Measurements from ENCODE around the gene MBNL2. TPM values are rescaled to one million over a fixed set of nuclear protein-coding genes. Genes with fewer than 3 reads are reported as not detected.
A peak's percentile ranks its signal among the peaks of the same experiment; 100 is the strongest.

The MBNL2 gene
- total and polyA plus RNA-seq, 2 of the 13 experiments (the other 11 are each of a cell fraction or from before 2014, with no cell fraction given): 30.8 to 59.0 TPM

DNA sequence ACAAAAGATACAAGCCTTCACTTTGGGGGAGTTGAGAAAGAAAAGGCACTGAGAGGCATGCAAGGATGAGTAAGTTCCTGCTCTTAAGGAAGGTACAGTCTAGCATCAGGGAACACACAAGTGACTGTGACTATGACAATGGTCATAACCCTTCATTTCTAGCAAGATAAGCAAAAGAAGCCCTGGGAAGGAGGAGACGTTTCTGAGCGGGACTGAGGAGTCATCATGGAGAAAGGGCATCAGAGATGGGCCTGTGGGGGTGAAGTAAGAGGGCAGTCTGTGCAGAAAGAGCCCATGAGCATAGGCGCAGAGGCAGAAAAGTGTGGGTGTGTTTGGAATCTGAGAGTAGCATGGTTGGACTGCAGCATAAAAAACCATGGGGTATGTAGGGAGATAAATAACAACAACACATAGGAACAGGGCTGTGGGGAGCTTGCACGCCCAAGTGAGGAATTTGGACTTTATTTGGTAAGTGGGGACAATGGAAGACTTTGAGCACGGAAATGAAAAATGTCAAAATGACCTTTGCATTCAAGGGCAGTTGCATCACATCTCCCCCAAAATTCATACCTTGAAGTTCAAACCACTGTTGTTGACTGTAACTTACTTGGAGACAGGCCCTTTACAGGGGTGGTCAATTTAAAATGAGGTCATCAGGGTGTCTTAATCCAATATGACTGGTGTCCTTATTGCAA lies 86.7 kb downstream of the MBNL2 start (continued):
- TF ChIP-seq NR2F6 (IDR thresholded peaks at IDR 0.05): 0 out of 2 replicates have a peak, but pooled peaks have one; percentile 20
- TF ChIP-seq NR2F6 (CRISPR knock-in tag; IDR thresholded peaks at IDR 0.05): no peak
- TF ChIP-seq FOXO1 (CRISPR knock-in tag; IDR thresholded peaks at IDR 0.05): 0 out of 2 replicates have a peak, but pooled peaks have one; percentile 8
- TF ChIP-seq ESRRA (CRISPR knock-in tag; IDR thresholded peaks at IDR 0.05; ENCODE audit: low read depth): no peak
- TF ChIP-seq, protein P1, sequence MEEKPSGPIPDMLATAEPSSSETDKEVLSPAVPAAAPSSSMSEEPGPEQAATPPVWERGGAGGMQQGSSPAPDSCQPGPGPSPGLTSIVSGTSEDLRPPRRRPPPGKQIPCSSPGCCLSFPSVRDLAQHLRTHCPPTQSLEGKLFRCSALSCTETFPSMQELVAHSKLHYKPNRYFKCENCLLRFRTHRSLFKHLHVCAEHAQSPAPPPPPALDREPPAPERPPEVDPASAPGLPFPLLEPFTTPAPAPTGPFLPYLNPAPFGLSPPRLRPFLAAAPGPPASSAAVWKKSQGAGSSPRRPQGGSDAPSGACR (CRISPR knock-in tag; IDR thresholded peaks at IDR 0.05): peak; percentile 33; the same call in 1 of the 2 replicates
- no peak for TF ChIP-seq KAT8 (CRISPR knock-in tag; IDR thresholded peaks at IDR 0.05)
- no peak for TF ChIP-seq SOX13 (IDR thresholded peaks at IDR 0.05)
- peak in 1 of 2 experiments; percentile 77; a peak in 2 of 4 replicates for TF ChIP-seq SOX13 (CRISPR knock-in tag; conservative IDR thresholded peaks at IDR 0.05 in 1 of 2, IDR thresholded peaks at IDR 0.05 in 1 of 2)
- TF ChIP-seq, protein P2, sequence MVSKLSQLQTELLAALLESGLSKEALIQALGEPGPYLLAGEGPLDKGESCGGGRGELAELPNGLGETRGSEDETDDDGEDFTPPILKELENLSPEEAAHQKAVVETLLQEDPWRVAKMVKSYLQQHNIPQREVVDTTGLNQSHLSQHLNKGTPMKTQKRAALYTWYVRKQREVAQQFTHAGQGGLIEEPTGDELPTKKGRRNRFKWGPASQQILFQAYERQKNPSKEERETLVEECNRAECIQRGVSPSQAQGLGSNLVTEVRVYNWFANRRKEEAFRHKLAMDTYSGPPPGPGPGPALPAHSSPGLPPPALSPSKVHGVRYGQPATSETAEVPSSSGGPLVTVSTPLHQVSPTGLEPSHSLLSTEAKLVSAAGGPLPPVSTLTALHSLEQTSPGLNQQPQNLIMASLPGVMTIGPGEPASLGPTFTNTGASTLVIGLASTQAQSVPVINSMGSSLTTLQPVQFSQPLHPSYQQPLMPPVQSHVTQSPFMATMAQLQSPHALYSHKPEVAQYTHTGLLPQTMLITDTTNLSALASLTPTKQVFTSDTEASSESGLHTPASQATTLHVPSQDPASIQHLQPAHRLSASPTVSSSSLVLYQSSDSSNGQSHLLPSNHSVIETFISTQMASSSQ (IDR thresholded peaks at IDR 0.05; ENCODE audit: low read depth): no peak
- TF ChIP-seq, protein P2 (CRISPR knock-in tag; IDR thresholded peaks at IDR 0.05; ENCODE audit: borderline replicate concordance): no peak
- TF ChIP-seq, protein P3, sequence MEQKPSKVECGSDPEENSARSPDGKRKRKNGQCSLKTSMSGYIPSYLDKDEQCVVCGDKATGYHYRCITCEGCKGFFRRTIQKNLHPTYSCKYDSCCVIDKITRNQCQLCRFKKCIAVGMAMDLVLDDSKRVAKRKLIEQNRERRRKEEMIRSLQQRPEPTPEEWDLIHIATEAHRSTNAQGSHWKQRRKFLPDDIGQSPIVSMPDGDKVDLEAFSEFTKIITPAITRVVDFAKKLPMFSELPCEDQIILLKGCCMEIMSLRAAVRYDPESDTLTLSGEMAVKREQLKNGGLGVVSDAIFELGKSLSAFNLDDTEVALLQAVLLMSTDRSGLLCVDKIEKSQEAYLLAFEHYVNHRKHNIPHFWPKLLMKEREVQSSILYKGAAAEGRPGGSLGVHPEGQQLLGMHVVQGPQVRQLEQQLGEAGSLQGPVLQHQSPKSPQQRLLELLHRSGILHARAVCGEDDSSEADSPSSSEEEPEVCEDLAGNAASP (CRISPR knock-in tag; IDR thresholded peaks at IDR 0.05; ENCODE audit: borderline replicate concordance): 0 out of 2 replicates have a peak, but pooled peaks have one; percentile 21
- no peak for TF ChIP-seq ZNF776 (CRISPR knock-in tag; IDR thresholded peaks at IDR 0.05)
- TF ChIP-seq, protein P4, sequence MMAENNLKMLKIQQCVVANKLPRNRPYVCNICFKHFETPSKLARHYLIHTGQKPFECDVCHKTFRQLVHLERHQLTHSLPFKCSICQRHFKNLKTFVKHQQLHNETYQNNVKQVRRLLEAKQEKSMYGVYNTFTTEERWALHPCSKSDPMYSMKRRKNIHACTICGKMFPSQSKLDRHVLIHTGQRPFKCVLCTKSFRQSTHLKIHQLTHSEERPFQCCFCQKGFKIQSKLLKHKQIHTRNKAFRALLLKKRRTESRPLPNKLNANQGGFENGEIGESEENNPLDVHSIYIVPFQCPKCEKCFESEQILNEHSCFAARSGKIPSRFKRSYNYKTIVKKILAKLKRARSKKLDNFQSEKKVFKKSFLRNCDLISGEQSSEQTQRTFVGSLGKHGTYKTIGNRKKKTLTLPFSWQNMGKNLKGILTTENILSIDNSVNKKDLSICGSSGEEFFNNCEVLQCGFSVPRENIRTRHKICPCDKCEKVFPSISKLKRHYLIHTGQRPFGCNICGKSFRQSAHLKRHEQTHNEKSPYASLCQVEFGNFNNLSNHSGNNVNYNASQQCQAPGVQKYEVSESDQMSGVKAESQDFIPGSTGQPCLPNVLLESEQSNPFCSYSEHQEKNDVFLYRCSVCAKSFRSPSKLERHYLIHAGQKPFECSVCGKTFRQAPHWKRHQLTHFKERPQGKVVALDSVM (CRISPR knock-in tag; IDR thresholded peaks at IDR 0.05): no peak
- no peak for TF ChIP-seq CENPT (CRISPR knock-in tag; IDR thresholded peaks at IDR 0.05; ENCODE audit: low read depth)
- TF ChIP-seq, protein P5, sequence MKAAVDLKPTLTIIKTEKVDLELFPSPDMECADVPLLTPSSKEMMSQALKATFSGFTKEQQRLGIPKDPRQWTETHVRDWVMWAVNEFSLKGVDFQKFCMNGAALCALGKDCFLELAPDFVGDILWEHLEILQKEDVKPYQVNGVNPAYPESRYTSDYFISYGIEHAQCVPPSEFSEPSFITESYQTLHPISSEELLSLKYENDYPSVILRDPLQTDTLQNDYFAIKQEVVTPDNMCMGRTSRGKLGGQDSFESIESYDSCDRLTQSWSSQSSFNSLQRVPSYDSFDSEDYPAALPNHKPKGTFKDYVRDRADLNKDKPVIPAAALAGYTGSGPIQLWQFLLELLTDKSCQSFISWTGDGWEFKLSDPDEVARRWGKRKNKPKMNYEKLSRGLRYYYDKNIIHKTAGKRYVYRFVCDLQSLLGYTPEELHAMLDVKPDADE (CRISPR knock-in tag; IDR thresholded peaks at IDR 0.05): no peak
- peak; percentile 72 for TF ChIP-seq CEBPB (IDR thresholded peaks at IDR 0.05; ENCODE audit: borderline replicate concordance, low read depth, low read length)
- peak; percentile 84 for TF ChIP-seq HNF4G (IDR thresholded peaks at IDR 0.05; ENCODE audit: borderline replicate concordance, low read depth, low read length)
- TF ChIP-seq HNF4G (CRISPR knock-in tag; IDR thresholded peaks at IDR 0.05; ENCODE audit: borderline replicate concordance, low read depth): 0 out of 2 replicates have a peak, but pooled peaks have one; percentile 52
- TF ChIP-seq SOX5 (CRISPR knock-in tag; IDR thresholded peaks at IDR 0.05; ENCODE audit: borderline replicate concordance): peak; percentile 34; the same call in 1 of the 2 replicates
- TF ChIP-seq RBM22 (optimal IDR thresholded peaks at IDR 0.05; ENCODE audit: low read length): peak; percentile 79
- no peak for TF ChIP-seq RFXANK (CRISPR knock-in tag; IDR thresholded peaks at IDR 0.05)
